Glutamatergic neuron (in vitro differentiated cells): ENCODE results near the gene CEACAM20. TPM values are rescaled to one million over a fixed set of nuclear protein-coding genes. Genes with fewer than 3 reads are reported as not detected.

Experiments
- total RNA-seq: library from RNA; stranded (reverse); fragmentation: NEBNext Ultra II Directional; extraction: Animal tissue kit (Norgen Biotek cat#: 25700); gene quantifications from one replicate; pipeline ENCODE4 v1.2.1, GENCODE V29; 2021; ENCODE audit not compliant: unreplicated experiment

Gene CEACAM20
- total RNA-seq, 1 donor from 2014 or later = not detected

Other genes starting within 250 kb of the CEACAM20 start
- gene ZNF235, start 224.7 kb downstream of the CEACAM20 start, total RNA-seq = 14.4 TPM
- gene ZNF112, start 173.0 kb downstream of the CEACAM20 start, total RNA-seq = 7.6 TPM
- gene ZNF285, start 128.1 kb downstream of the CEACAM20 start, total RNA-seq = 5.2 TPM
- gene ZNF229, start 81.2 kb downstream of the CEACAM20 start, total RNA-seq = 15.2 TPM
- 12.3 TPM for gene ZNF180, start 29.2 kb downstream of the CEACAM20 start, total RNA-seq
- not detected for gene IGSF23, start 83.9 kb upstream of the CEACAM20 start, total RNA-seq
- gene PVR, start 114.2 kb upstream of the CEACAM20 start, total RNA-seq = 14.8 TPM
- gene CEACAM19, start 141.8 kb upstream of the CEACAM20 start, total RNA-seq = 1.5 TPM
- not detected for gene CEACAM16, start 169.5 kb upstream of the CEACAM20 start, total RNA-seq
- gene BCL3, start 219.0 kb upstream of the CEACAM20 start, total RNA-seq = 2.4 TPM
- gene CBLC, start 248.2 kb upstream of the CEACAM20 start, total RNA-seq = not detected